Measurements from ENCODE around the gene SLC26A1. TPM values are rescaled to one million over a fixed set of nuclear protein-coding genes. Genes with fewer than 3 reads are reported as not detected.
A peak's percentile ranks its signal among the peaks of the same experiment; 100 is the strongest.

Gene SLC26A1
- total and polyA plus RNA-seq, 2 of the 13 experiments (the other 11 are each of a cell fraction or from before 2014, with no cell fraction given): 5.4 to 22.9 TPM

- TF ChIP-seq ZNF17 (CRISPR knock-in tag; IDR thresholded peaks at IDR 0.05) (no peak), SNAPC5 (CRISPR knock-in tag; IDR thresholded peaks at IDR 0.05; ENCODE audit: borderline replicate concordance) (no peak), ZBTB8A (CRISPR knock-in tag; IDR thresholded peaks at IDR 0.05; ENCODE audit: borderline replicate concordance, low read depth) (no peak), SAFB2 (CRISPR knock-in tag; IDR thresholded peaks at IDR 0.05; ENCODE audit: borderline replicate concordance, low read depth) (no peak), DRAP1 (CRISPR knock-in tag; IDR thresholded peaks at IDR 0.05) (no peak), SP4 (CRISPR knock-in tag; IDR thresholded peaks at IDR 0.05) (no peak), ZBTB10 (CRISPR knock-in tag; IDR thresholded peaks at IDR 0.05; ENCODE audit: borderline replicate concordance) (no peak), MED13 (CRISPR knock-in tag; IDR thresholded peaks at IDR 0.05) (no peak), ZNF773 (CRISPR knock-in tag; IDR thresholded peaks at IDR 0.05; ENCODE audit: borderline replicate concordance) (no peak), FOSL2 (CRISPR knock-in tag; IDR thresholded peaks at IDR 0.05) (no peak), ZNF577 (CRISPR knock-in tag; IDR thresholded peaks at IDR 0.05; ENCODE audit: borderline replicate concordance, low read depth) (no peak), ZNF281 (CRISPR knock-in tag; IDR thresholded peaks at IDR 0.05; ENCODE audit: borderline replicate concordance) (no peak), STAG1 (CRISPR knock-in tag; IDR thresholded peaks at IDR 0.05) (peak; percentile 29; the same call in 1 of the 2 replicates), ZBTB1 (CRISPR knock-in tag; IDR thresholded peaks at IDR 0.05; ENCODE audit: borderline replicate concordance) (no peak)
These were observed 39.0 kb upstream of the SLC26A1 start (continued) for GRCh38 chr4:1031956-1032795.

Data from HepG2 (cell line).